Measurements from ENCODE around the gene QKI. TPM values are rescaled to one million over a fixed set of nuclear protein-coding genes. Genes with fewer than 3 reads are reported as not detected.

QKI gene
- polyA plus RNA-seq, 1 experiment: 143 TPM

DNA sequence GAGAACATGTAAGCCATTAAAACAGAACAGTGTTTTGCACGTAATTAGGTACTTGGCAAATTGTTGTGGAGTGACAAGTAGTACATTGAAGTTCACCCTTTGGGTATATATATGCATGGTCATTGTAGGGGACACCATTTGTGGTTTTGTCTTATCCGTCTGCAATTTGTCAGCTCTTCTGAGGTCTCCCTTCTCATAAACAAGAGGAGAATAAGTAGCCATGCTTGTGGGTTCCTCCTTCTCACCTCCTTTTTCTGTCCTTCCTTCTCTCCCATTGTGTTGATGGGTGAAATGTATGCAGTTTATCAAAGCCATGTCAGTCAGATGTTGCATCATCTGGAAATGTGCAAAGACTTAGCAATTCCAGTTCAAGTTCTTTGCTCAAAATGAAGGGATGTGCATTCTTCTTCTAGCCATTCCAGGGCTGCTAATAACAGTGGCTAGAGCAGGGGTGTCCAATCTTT is 70.9 kb downstream of the QKI start:
- Histone ChIP-seq H3K36me3 (ENCODE audit: control insufficient read depth, insufficient read depth, low read length) (no peaks in the 10 kb centered on the region), H3K27me3 (ENCODE audit: control insufficient read depth, insufficient read depth, low read length) (no peaks in the 10 kb centered on the region), H3K4me3 (ENCODE audit: low read depth, low read length) (no peak overlapping the region)
- ChIA-PET CTCF (no interaction called here), POLR2A (no interaction called here)
- TF ChIP-seq, protein P1, sequence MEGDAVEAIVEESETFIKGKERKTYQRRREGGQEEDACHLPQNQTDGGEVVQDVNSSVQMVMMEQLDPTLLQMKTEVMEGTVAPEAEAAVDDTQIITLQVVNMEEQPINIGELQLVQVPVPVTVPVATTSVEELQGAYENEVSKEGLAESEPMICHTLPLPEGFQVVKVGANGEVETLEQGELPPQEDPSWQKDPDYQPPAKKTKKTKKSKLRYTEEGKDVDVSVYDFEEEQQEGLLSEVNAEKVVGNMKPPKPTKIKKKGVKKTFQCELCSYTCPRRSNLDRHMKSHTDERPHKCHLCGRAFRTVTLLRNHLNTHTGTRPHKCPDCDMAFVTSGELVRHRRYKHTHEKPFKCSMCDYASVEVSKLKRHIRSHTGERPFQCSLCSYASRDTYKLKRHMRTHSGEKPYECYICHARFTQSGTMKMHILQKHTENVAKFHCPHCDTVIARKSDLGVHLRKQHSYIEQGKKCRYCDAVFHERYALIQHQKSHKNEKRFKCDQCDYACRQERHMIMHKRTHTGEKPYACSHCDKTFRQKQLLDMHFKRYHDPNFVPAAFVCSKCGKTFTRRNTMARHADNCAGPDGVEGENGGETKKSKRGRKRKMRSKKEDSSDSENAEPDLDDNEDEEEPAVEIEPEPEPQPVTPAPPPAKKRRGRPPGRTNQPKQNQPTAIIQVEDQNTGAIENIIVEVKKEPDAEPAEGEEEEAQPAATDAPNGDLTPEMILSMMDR (IDR thresholded peaks at IDR 0.05; ENCODE audit: insufficient read depth, low read depth, low read length): no peak
- no peak for DNase-seq (ENCODE audit: low read depth)

DNA sequence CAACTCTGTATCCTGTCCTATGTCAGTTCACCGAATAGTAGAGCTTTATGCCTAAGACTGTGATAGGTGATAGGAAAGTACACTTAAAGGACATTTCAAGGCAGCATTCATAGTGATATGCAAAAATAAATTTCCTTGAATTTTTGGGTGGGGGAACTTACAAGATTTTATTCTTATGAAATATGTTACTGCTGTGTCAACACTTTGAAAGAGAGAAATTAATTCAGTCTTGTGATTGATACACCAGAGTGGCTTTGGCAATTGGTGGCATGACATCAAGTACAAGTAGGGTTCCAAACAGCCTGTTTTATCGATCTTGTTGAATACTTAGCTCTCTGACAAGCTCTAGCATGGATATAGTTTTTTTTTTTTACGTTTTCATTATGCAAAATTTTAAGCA is 72.3 kb downstream of the QKI start:
- TF ChIP-seq, protein P1 (IDR thresholded peaks at IDR 0.05; ENCODE audit: insufficient read depth, low read depth, low read length): no peak
- no peak for DNase-seq (ENCODE audit: low read depth)
- H3K27me3 ChIP-seq (ENCODE audit: control insufficient read depth, insufficient read depth, low read length): no peaks in the 10 kb centered on the region
- no peak overlapping the region for H3K4me3 ChIP-seq (ENCODE audit: low read depth, low read length)
- ChIA-PET CTCF (interaction anchor here (0.6 kb wide), 1 partner anchor 13 kb away, joined by 3 read pairs; no protein-coding TSS in a partner anchor), POLR2A (no interaction called here)
- H3K36me3 ChIP-seq (ENCODE audit: control insufficient read depth, insufficient read depth, low read length): no peaks in the 10 kb centered on the region

DNA sequence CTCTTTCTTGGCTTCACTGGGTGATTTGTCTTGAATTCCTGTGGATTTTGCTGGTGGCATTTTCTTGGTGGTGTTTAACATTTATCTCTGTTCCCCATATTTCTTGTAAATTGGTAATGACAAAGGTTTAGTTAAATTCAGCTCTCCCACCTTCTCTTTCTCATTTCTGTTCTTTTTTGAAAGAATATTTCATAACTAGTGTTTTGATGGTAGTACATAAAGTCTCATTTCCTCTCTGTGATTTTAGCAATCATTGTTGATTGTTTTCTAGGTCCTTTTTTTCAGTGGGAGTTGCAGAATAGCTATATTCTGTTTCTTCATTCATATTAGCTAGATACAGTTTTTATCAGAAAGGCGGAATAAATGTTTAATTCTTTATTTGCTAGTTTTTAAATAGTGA is 73.1 kb downstream of the QKI start:
- POLR2A ChIA-PET: no interaction called here
- no peak for DNase-seq (ENCODE audit: low read depth)

DNA sequence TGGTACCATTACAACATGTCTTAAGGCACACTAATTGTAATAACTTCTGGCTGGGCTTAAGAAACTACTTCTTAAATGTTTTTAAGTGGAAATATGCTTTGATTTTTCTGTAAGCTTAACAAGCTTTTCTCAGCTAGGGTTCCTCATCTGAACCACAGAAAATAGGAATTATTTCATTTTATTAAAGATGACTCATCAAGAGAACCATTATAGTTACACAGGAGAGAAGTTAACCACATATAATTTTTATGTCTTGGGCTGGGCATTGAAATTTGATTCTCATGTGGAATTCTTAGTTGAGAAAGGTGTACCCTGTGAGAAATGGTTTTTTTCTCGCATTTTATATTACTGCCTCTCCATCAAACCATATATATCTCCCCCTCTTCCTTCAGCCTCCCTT is 75.1 kb downstream of the QKI start:
- no peaks in the 10 kb centered on the region for H3K27me3 ChIP-seq (ENCODE audit: control insufficient read depth, insufficient read depth, low read length)
- H3K4me3 ChIP-seq (ENCODE audit: low read depth, low read length): no peak overlapping the region
- peak; percentile 13 for DNase-seq (ENCODE audit: low read depth)
- ChIA-PET CTCF (no interaction called here), POLR2A (no interaction called here)
- no peaks in the 10 kb centered on the region for H3K36me3 ChIP-seq (ENCODE audit: control insufficient read depth, insufficient read depth, low read length)
- TF ChIP-seq, protein P1 (IDR thresholded peaks at IDR 0.05; ENCODE audit: insufficient read depth, low read depth, low read length): no peak

More for the DNA sequence above, 73.1 kb downstream of the QKI start:
- Histone ChIP-seq H3K27me3 (ENCODE audit: control insufficient read depth, insufficient read depth, low read length) (no peaks in the 10 kb centered on the region), H3K4me3 (ENCODE audit: low read depth, low read length) (no peak overlapping the region), H3K36me3 (ENCODE audit: control insufficient read depth, insufficient read depth, low read length) (no peaks in the 10 kb centered on the region)
- TF ChIP-seq, protein P1 (IDR thresholded peaks at IDR 0.05; ENCODE audit: insufficient read depth, low read depth, low read length): no peak
- CTCF ChIA-PET: no interaction called here

DNA sequence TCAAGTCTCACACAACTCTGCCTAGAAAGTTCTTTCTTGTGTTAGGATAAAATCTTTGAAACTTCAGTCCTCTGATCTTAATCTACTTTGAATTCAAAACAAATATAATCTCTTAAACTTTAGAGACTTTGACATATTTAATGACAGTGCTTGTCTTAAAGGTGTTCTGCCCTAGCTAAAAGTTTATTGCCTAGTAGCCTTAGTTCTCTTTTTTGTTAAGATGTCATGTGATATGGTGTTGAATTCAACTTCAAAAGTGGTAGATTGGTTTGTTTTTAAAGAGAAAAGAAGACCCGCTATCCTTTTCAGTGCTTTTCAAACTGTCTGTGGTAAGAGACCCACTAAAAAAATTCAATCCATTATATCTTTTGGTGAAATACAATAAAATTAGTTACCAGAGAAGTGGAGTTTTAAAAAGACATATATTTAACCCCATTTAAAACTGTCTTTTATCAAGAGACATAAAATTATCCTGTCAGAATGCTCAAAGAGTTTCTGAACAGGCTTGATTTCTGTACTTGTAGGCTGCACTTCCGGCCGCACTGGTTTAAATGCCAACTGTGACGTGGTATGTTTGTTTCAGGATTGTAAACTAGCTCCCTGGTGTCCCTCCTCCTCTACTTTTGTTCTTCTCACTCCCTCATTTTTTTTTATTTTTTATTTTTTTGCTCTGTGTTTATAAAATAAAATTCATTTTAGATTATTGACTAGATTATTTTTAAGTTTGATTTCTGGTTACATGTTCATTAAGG is 76.5 kb downstream of the QKI start:
- Histone ChIP-seq H3K4me3 (ENCODE audit: low read depth, low read length) (no peak overlapping the region), H3K36me3 (ENCODE audit: control insufficient read depth, insufficient read depth, low read length) (no peaks in the 10 kb centered on the region), H3K27me3 (ENCODE audit: control insufficient read depth, insufficient read depth, low read length) (no peaks in the 10 kb centered on the region)
- TF ChIP-seq, protein P1 (IDR thresholded peaks at IDR 0.05; ENCODE audit: insufficient read depth, low read depth, low read length): no peak
- no peak for DNase-seq (ENCODE audit: low read depth)
- ChIA-PET CTCF (no interaction called here), POLR2A (no interaction called here)

All from BJ (cell line).